Dermis blood vessel endothelial cell (primary cell): ENCODE results near the gene OR2L3. TPM values are rescaled to one million over a fixed set of nuclear protein-coding genes. Genes with fewer than 3 reads are reported as not detected.
"Not testable (repeated sequence)": the region's sequence is repeated elsewhere in the genome, so short reads cannot be mapped to it uniquely, and the experiment has no call there.

Experiments used
- DNase-seq: peaks from one replicate; pipeline ENCODE4 v3.0.0; 2010
- total RNA-seq: library from RNA; depleted of rRNA; stranded (reverse); fragments of >200 nt; gene quantifications from 2 replicates; pipeline ENCODE4 v1.2.3, GENCODE V29; 2014

Gene OR2L3
- total RNA-seq, result not detected in 2 replicates

DNA sequence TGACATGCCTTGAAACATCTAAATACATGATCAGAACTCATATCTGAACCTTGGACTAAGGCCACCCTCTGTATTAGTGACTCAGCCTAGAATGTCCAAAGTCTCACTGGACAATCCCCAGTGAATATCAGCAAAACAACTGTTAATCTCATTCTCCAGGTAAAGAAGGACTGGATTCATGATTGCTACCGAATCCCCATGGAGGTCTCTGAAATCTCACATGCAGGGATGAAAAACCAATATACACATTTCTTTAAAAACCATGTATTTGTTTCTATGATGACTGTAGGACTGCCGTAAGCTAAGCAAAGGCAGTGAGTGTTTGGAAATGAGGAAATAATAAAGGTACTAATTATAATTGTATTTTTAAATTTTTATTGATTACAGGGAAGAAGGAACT is at the start of gene OR2L3:
OR2L3 (plus strand) TSS at position 301 of the 400 bp plus-strand sequence. CDS start 13,846 bp downstream, outside the sequence.
- no peak for DNase-seq

DNA sequence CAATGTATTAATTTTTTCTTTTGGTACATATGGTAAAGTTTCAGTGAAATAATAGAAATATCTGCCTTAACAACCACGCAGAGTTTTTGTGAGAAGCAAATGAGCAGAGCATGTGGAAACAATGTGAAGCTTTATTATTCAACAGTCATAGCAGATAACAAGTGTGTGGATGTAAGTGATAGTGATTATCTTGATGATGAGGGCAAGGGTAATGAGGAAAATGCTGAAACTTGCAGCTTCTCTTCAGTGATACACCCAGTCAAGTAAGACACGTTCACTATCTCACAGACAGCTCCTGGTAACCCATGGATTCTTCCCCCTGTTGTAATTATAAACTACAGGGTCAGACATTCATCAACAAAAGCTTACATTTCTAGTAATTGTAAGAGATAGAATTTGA is 47.8 kb upstream of the OR2L3 start:
- no peak for DNase-seq

DNA sequence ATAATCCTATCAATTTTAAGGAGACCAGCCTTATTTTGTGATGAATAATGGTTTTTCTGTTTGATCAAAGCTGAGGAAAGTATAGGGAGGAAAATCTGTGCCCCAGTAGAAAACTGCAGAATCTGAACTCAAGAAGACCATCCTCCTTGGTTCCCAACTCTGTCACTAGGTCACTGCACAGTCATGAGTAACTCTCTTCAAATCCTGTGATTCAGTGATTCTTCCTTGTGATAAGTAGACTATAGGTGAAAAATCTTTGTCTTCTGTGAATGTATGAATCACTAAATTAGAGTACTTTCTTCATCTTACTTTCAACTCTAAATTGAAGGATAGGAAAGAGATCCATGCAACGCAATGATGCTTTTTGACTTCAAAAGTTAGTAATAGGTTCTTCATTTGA is 46.5 kb upstream of the OR2L3 start:
- no peak for DNase-seq

- DNase-seq, result no peak
These were observed 38.9 kb upstream of the OR2L3 start for GRCh38 chr1:248007778-248008177.

DNA sequence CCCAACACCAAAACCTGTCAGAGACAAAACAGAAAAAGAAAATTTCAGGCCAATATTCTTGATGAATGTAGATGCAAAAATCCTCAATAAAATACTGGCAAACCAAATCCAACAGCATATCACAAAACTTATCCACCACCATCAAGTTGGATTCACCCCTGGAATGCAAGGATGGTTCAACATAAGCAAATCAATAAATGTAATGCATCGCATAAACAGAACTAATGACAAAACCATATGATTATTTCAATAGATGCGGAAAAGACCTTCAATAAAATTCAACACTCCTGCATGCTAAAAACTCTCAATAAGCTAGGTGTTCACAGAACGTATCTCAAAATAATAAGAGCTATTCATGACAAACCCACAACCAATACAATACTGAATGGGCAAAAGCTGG is 37.0 kb upstream of the OR2L3 start:
- no peak for DNase-seq

DNA sequence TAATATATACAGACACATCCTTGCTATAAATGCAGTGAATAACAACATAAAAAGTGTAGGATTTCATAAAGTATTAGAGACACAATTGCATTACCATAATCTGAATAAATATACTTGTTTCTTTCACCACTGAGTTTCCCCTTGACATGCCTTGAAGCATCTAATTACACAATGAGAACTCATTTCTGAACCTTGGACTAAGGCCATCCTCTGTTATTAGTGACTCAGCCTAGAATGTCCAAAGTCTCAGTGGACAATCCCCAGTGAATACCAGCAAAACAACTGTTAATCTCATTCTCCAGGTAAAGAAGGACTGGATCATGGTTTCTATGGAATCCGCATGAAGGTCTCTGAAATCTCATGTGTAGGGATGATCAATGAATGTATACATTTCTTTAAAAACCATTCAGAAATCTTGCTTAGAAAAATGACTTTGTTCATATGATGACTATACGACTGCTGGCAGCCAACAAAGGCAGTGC is 33.4 kb upstream of the OR2L3 start, which contains the start of gene OR2L5:
OR2L5 (plus strand) TSS at position 432 of the 482 bp plus-strand sequence. CDS start 8,288 bp downstream, outside the sequence.
- DNase-seq, result no peak

DNA sequence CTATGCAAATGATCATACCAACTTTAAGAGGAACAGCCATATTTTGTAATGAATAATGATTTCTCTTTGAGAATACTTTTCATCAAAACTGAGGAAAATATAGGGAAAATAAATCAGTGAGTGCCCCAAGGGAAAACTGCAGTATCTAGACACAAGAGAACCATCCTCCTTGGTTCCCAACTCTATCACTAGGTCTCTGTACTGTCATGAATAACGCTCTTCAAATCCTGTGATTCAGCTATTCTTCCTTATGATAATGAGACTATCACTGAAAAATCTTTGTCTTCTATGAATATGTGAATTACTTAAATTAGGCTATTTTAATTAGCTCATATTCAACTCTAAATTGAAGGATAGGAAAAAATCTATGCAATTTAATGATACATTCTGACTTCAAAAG is 30.8 kb upstream of the OR2L3 start:
- DNase-seq, result no peak

GRCh38 chr1:248029770-248030169 is 16.9 kb upstream of the OR2L3 start, which contains the start of gene OR2L2:
OR2L2 (plus strand) TSS chr1:248030070; CDS start chr1:248038268, 8,198 bp downstream.
- no peak for DNase-seq

DNA sequence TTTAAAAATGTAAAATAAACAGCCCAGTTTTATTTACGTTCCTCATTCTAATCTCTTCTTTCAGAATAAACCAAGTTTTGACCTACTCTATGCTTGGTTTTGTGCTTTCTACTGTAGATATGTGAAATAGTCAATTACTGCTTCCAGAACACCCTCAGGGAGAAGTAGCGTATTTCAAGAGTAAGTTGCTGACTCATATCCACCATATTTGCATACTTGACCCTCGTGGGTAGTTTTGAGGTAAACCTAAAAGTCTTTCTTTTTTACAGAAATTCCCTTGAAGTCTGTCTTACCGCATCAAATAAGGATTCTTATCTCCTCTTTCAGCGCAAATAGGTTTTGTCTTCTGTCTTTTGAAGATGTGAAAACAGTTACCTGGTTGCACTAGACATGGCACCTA is 1.4 kb upstream of the OR2L3 start:
- no peak for DNase-seq

- DNase-seq, result no peak
These were observed 372 bp downstream of the OR2L3 start for GRCh38 chr1:248047008-248047407.

DNA sequence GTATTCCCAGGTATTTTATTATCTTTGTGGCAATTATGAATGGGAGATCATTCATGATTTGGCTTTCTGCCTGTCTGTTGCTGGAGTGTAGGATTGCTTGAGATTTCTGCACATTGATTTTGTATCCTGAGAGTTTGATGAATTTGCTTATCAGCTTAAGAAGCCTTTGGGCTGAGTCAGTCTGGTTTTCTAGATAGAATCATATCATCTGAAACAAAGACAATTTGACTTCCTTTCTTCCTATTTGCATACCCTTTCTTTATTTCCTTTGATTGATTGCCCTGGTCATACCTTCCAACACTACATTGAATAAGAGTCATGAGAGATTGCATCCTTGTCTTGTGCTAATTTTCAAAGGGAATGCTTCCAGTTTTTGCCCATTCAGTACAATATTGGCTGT is 8.0 kb downstream of the OR2L3 start:
- no peak for DNase-seq

DNA sequence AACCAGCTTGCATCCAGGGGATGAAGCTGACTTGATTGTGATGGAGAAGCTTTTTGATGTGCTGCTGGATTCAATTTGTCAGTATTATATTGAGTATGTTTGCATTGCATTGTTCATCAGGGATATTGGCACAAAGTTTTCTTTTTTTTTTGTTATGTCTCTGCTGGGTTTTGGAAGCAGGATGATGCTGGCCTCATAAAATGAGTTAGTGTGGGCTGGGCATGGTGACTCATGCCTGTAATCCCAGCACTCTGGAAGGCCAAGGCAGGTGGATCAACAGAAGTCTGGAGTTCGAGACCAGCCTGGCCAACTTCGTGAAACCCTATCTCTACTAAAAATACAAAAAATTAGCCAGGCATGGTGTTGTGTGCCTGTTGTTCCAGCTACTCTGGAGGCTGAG is 8.6 kb downstream of the OR2L3 start:
- no peak for DNase-seq

DNA sequence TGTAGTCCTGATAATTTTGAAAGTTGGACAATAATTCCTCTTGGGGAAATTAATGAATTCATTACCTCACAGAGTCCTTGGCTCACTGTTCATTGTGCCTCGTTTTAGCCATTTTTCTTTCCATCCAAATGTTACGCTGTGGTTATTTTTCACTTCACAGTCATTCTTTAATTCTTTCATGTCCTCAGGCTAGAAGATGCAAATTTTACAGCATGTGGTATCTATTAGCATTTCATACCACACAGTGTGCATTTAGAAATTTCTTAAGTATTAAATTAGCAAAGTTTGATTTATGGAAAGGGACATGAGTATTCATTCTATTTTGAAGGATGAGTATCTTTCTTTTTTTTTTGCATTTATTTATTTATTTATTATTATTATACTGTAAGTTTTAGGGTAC is 18.4 kb downstream of the OR2L3 start:
- DNase-seq, result no peak

DNA sequence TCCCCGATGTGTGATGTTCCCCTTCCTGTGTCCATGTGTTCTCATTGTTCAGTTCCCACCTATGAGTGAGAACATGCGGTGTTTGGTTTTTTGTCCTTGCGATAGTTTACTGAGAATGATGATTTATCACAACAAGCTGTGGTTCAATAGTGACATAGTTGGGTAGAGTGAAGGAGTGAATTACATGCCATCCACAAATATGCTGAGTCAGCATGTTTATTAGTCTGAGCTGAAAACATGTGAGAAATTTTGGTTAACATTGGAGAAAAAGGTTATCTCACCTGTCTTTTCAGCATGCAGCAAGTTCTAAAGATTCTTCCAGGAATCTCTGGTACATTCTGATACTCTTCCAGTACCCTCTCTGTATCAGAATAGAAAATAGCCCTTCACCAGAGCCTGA is 19.0 kb downstream of the OR2L3 start:
- no peak for DNase-seq

DNA sequence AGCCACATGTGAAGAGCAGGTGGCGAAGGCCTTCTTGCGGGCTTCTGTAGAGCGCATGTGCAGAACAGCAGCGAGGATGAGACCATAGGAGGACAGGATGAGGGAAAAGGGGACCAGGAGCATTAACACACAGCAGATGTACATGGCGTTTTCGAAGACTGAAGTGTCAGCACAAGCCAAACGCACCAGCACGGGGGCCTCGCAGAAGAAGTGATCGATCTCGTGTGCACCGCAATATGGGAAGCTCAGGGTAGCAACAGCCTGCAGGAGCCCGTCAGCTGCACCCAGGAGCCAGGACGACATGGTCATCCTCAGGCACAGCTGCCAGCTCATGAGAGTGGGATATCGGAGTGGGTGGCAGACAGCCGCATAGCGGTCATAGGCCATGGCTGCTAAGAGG is 37.2 kb downstream of the OR2L3 start:
- DNase-seq, result not testable (repeated sequence)

DNA sequence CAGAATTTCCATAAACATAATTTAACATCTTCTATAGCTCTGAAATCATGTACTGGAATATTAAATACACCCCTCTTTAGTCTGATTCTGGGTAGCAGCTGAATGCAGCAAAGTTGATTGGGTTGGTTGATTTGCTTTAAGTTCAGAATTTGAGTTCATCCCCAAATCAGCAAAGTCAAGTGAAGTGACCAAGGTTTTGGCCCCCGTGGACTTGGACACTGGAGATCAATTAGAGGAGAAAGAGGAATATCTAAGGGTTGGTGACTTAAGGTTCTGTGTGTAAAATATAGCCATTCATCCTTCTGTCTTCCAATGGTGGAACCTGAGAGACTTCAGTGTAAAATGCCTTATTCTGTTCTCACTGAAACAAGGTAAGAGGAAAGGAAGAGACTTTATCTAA is 48.2 kb downstream of the OR2L3 start, which contains the start of gene OR2L13:
OR2L13 (plus strand) TSS at position 301 of the 400 bp plus-strand sequence. CDS start 4,192 bp downstream, outside the sequence.
- DNase-seq, result no peak

- DNase-seq, result no peak
These were observed 51.9 kb downstream of the OR2L3 start for GRCh38 chr1:248098529-248098928.

DNA sequence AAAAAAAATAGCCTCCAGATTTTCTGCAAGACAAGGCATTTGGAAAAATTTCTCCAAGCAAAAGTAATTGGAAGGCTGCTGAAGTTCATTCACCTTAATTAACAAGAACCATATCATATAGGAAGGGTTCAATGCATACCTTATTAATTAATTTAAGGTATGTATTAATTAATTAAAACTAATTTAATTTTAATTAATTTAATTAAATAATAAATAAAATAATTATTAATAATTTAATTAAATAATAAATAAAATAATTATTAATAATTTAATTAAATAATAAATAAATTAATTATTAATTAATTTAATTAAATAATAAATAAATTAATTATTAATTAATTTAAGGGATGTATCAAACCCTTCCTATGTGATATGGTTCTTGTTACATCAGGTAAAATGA is 56.2 kb downstream of the OR2L3 start:
- no peak for DNase-seq

- no peak for DNase-seq
These were observed 64.5 kb downstream of the OR2L3 start for GRCh38 chr1:248111157-248111556.

Other genes with a start within 250 kb of the OR2L3 start
- gene OR14A16, start 222.7 kb upstream of the OR2L3 start, total RNA-seq, result not detected in 2 replicates
- not detected in 2 replicates for gene OR11L1, start 204.9 kb upstream of the OR2L3 start, total RNA-seq
- 0.17 and 0.37 TPM in 2 replicates for gene TRIM58, start 189.6 kb upstream of the OR2L3 start, total RNA-seq
- gene OR2W3, start 151.2 kb upstream of the OR2L3 start, total RNA-seq, result not detected in 2 replicates
- not detected in 2 replicates for gene OR2T8, start 126.6 kb upstream of the OR2L3 start, total RNA-seq
- not detected in 2 replicates for gene OR2AJ1, start 121.9 kb upstream of the OR2L3 start, total RNA-seq
- gene OR2L8, start 98.0 kb upstream of the OR2L3 start, total RNA-seq, result 0.17 TPM in 1 of 2 replicates, not detected in the other
- not detected in 2 replicates for gene OR2AK2, start 81.6 kb upstream of the OR2L3 start, total RNA-seq
- not detected in 2 replicates for gene OR2L5, start 33.2 kb upstream of the OR2L3 start, total RNA-seq
- gene OR2L2, start 16.8 kb upstream of the OR2L3 start, total RNA-seq, result under 0.01 TPM in 1 of 2 replicates, not detected in the other
- not detected in 2 replicates for gene OR2L13, start 48.3 kb downstream of the OR2L3 start, total RNA-seq
- not detected in 2 replicates for gene OR2M5, start 98.3 kb downstream of the OR2L3 start, total RNA-seq
- gene OR2M2, start 128.0 kb downstream of the OR2L3 start, total RNA-seq, result not detected in 2 replicates
- gene OR2M3, start 150.4 kb downstream of the OR2L3 start, total RNA-seq, result not detected in 2 replicates
- gene OR2M4, start 184.6 kb downstream of the OR2L3 start, total RNA-seq, result not detected in 2 replicates
- gene OR2T33, start 231.1 kb downstream of the OR2L3 start, total RNA-seq, result not detected in 2 replicates